Coronary artery (tissue), 2 donors: Measurements from ENCODE around the gene P2RX2.

ENCODE experiments used
- DNase-seq: peaks from one replicate; pipeline ENCODE4 v3.0.0-alpha.2; 2017; ENCODE audit warnings: low spot score
- H3K27ac ChIP-seq, 2 donors: fragments of 200-600 bp; sonication (generic); one replicate each; pipeline ENCODE4 v1.5.1; 2016 to 2019
- H3K4me3 ChIP-seq: fragments of 200-600 bp; sonication (generic); 2 replicates; pipeline ENCODE4 v1.5.1; 2016; ENCODE audit warnings: mild to moderate bottlenecking, moderate library complexity
- CTCF ChIP-seq: fragments of 200-600 bp; sonication (generic); IDR thresholded peaks from one replicate; pipeline ENCODE4 v1.5.1; 2019; ENCODE audit warnings: antibody characterized with exemption

The P2RX2 gene

GRCh38 chr12:132588821-132589669 is 29.5 kb upstream of the P2RX2 start:
- H3K4me3 ChIP-seq: no peak overlapping the region
- DNase-seq: no peak
- H3K27ac ChIP-seq: no peak overlapping the region
- TF ChIP-seq CTCF: no peak

- no peak for DNase-seq
- Histone ChIP-seq H3K4me3 (no peak overlapping the region), H3K27ac (no peak overlapping the region)
- no peak for TF ChIP-seq CTCF
Measured at GRCh38 chr12:132591107-132591935, 27.3 kb upstream of the P2RX2 start.

GRCh38 chr12:132592282-132592970 is 26.1 kb upstream of the P2RX2 start:
- no peak for TF ChIP-seq CTCF
- no peak overlapping the region for H3K4me3 ChIP-seq
- DNase-seq: no peak
- no peak overlapping the region for H3K27ac ChIP-seq

- Histone ChIP-seq H3K27ac (no peak overlapping the region), H3K4me3 (no peak overlapping the region)
- no peak for TF ChIP-seq CTCF
- no peak for DNase-seq
Measured at GRCh38 chr12:132593071-132593470, 25.5 kb upstream of the P2RX2 start.

- peak overlapping the region; percentile 6 for H3K4me3 ChIP-seq
- no peak for TF ChIP-seq CTCF
- no peak overlapping the region for H3K27ac ChIP-seq
- DNase-seq: no peak
Measured at GRCh38 chr12:132593521-132593920, 25.1 kb upstream of the P2RX2 start.

- TF ChIP-seq CTCF: no peak
- DNase-seq: no peak
- peak overlapping the region; percentile 6 for H3K4me3 ChIP-seq
- H3K27ac ChIP-seq: no peak overlapping the region
Measured at GRCh38 chr12:132593938-132594358, 24.6 kb upstream of the P2RX2 start.
